Caco-2 (cell line): ENCODE data around the gene MTO1. TPM values are rescaled to one million over a fixed set of nuclear protein-coding genes. Genes with fewer than 3 reads are reported as not detected.

Source experiments
- BruUV-seq: library from RNA; stranded (reverse); fragments of 400-500 nt; replicated peaks from 2 replicates; lab custom pipeline; 2021; lab: Mats Ljungman, UMichigan
- CTCF ChIA-PET: fragments of 300-600 bp; sonication (Branson Sonifier 250); formaldehyde crosslinking; loops from one replicate; lab custom pipeline; 2022; ENCODE audit warnings: antibody characterized with exemption; lab: Charles Lee
- POLR2A ChIA-PET: fragments of 300-600 bp; sonication (Branson Sonifier 250); formaldehyde crosslinking; loops from one replicate; lab custom pipeline; 2022; ENCODE audit warnings: antibody characterized with exemption; lab: Charles Lee
- DNase-seq, 2 experiments: peaks; one replicate each; pipeline versions ENCODE4 v3.0.0 to v3.0.0-alpha.2; 2020 to 2022
- H3K27me3 ChIP-seq: replicated peaks from 2 replicates; pipeline ENCODE4 v1.6.0; 2011; ENCODE audit warnings: low read length; ENCODE audit not compliant: control insufficient read depth, insufficient read depth
- H3K36me3 ChIP-seq: 2 replicates; pipeline ENCODE4 v1.5.1; 2011; ENCODE audit warnings: low read length; ENCODE audit not compliant: control insufficient read depth, insufficient read depth
- H3K4me1 ChIP-seq: fragments of 250-450 bp; sonication (Bioruptor Pico); 2 replicates; pipeline ENCODE4 v1.5.1; 2020; ENCODE audit warnings: mild to moderate bottlenecking
- H3K4me3 ChIP-seq: 2 replicates; pipeline ENCODE4 v1.5.1; 2011; ENCODE audit warnings: low read depth, mild to moderate bottlenecking, control low read depth, low read length
- H3K9me3 ChIP-seq: fragments of 250-450 bp; sonication (Bioruptor Pico); 2 replicates; pipeline ENCODE4 v1.5.1; 2020; ENCODE audit warnings: mild to moderate bottlenecking, moderate library complexity
- H3K27ac Mint-ChIP-seq: one replicate; pipeline ENCODE4 v1.8.0; 2022; ENCODE audit warnings: mixed read lengths; ENCODE audit not compliant: unreplicated experiment
- H3K27me3 Mint-ChIP-seq: one replicate; pipeline ENCODE4 v1.8.0; 2022; ENCODE audit warnings: mixed read lengths; ENCODE audit not compliant: insufficient read depth, unreplicated experiment
- H3K36me3 Mint-ChIP-seq: one replicate; pipeline ENCODE4 v1.8.0; 2022; ENCODE audit warnings: mild to moderate bottlenecking, mixed read lengths; ENCODE audit not compliant: insufficient read depth, unreplicated experiment
- H3K4me1 Mint-ChIP-seq: one replicate; pipeline ENCODE4 v1.8.0; 2022; ENCODE audit warnings: low read depth, mixed read lengths; ENCODE audit not compliant: unreplicated experiment
- H3K4me3 Mint-ChIP-seq: one replicate; pipeline ENCODE4 v1.8.0; 2022; ENCODE audit warnings: mild to moderate bottlenecking, moderate library complexity, mixed read lengths; ENCODE audit not compliant: unreplicated experiment
- H3K9me3 Mint-ChIP-seq: one replicate; pipeline ENCODE4 v1.8.0; 2022; ENCODE audit warnings: mixed read lengths; ENCODE audit not compliant: unreplicated experiment
- intact Hi-C: fragments of 100-400 bp; cut with micrococcal nuclease; formaldehyde crosslinking; loops from one replicate; pipeline ENCODE4 v1.10.0; 2022; ENCODE audit not compliant: unreplicated experiment
- total RNA-seq: library from RNA; stranded (reverse); gene quantifications from 2 replicates; pipeline ENCODE4 v1.2.3, GENCODE V29; 2022
- TF ChIP-seq, protein P1 (sequence below), 2 experiments: fragments of 200-600 bp in 1 of 2; IDR thresholded peaks; 1 replicate in 1 of 2; 2 replicates in 1 of 2; pipeline versions ENCODE4 v1.5.1 to v1.8.0; 2011 to 2022; ENCODE audit warnings: antibody characterized with exemption in 1 of 2, control low read depth in 1 of 2, inconsistent platforms in 1 of 2, low read depth in 1 of 2, low read length in 1 of 2, mild to moderate bottlenecking in 1 of 2, moderate library complexity in 1 of 2; ENCODE audit not compliant: insufficient read depth in 1 of 2, severe bottlenecking in 1 of 2, unreplicated experiment in 1 of 2

Gene MTO1
- total RNA-seq, 1 experiment from 2014 or later = 28.7 TPM

DNA sequence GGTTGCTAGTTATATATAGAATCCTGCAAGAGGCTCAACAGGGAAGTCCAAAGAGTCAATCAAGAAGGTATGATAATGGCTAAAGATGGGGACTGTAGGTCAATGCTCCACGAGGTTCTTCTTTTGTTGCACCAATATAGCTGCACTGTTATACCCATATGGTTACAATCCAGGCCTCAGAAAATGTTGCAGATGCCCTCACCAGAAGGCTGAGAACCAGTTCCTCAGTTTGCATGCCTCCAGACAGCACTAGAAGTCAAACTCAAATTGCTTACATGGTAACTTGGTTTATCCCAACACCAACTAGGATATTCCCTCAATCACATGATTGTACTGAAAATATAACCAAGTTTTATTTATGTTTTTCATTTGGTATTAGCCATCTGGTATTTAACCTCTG lies 47.2 kb downstream of the MTO1 start:
- CTCF ChIA-PET = no interaction called here
- H3K36me3 ChIP-seq = no peaks in the 10 kb centered on the region
- intact Hi-C loops = no loop called here
- no peak overlapping the region for H3K4me3 ChIP-seq
- POLR2A ChIA-PET = no interaction called here
- Mint-ChIP-seq H3K4me3 (no peak overlapping the region), H3K9me3 (no peaks in the 10 kb centered on the region), H3K36me3 (peaks cover 68% of the 10 kb centered on the region), H3K27ac (no peak overlapping the region), H3K27me3 (no peaks in the 10 kb centered on the region), H3K4me1 (peaks cover 5% of the 10 kb centered on the region)
- DNase-seq = no peak
- BruUV-seq = no TSS peak
- H3K4me1 ChIP-seq = no peaks in the 10 kb centered on the region
- H3K27me3 ChIP-seq = no peaks in the 10 kb centered on the region
- TF ChIP-seq, protein P1, sequence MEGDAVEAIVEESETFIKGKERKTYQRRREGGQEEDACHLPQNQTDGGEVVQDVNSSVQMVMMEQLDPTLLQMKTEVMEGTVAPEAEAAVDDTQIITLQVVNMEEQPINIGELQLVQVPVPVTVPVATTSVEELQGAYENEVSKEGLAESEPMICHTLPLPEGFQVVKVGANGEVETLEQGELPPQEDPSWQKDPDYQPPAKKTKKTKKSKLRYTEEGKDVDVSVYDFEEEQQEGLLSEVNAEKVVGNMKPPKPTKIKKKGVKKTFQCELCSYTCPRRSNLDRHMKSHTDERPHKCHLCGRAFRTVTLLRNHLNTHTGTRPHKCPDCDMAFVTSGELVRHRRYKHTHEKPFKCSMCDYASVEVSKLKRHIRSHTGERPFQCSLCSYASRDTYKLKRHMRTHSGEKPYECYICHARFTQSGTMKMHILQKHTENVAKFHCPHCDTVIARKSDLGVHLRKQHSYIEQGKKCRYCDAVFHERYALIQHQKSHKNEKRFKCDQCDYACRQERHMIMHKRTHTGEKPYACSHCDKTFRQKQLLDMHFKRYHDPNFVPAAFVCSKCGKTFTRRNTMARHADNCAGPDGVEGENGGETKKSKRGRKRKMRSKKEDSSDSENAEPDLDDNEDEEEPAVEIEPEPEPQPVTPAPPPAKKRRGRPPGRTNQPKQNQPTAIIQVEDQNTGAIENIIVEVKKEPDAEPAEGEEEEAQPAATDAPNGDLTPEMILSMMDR (IDR thresholded peaks at IDR 0.05; ENCODE audit: insufficient read depth in 1 of 2, low read depth in 1 of 2, low read length in 1 of 2, severe bottlenecking in 1 of 2, unreplicated experiment in 1 of 2) = no peak
- peaks cover 3% of the 10 kb centered on the region; the same call in 1 of the 2 replicates for H3K9me3 ChIP-seq

DNA sequence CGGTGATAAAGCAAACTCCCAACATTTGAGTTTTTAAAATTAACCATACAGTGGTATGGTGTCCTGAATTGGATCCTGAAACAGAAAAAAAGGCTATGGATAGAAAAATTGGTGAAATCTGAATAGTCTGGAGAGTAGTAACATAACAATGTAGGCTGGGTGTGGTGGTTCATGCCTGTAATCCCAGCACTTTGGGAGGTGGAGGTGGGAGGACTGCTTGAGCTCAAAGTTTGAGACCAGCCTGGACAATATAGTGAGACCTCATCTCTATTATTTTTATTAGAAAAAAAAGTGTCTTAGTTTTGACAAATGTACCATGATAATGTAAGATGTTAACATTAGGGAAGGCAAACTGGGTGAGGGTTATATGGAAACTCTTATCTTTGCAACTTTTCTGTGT lies 48.3 kb downstream of the MTO1 start:
- Histone ChIP-seq H3K27me3 (no peaks in the 10 kb centered on the region), H3K4me1 (no peaks in the 10 kb centered on the region), H3K9me3 (peaks cover 3% of the 10 kb centered on the region; the same call in 1 of the 2 replicates), H3K4me3 (no peak overlapping the region), H3K36me3 (no peaks in the 10 kb centered on the region)
- Mint-ChIP-seq H3K9me3 (no peaks in the 10 kb centered on the region), H3K27me3 (no peaks in the 10 kb centered on the region), H3K4me3 (no peak overlapping the region), H3K4me1 (peaks cover 5% of the 10 kb centered on the region), H3K27ac (no peak overlapping the region), H3K36me3 (peaks cover 79% of the 10 kb centered on the region)
- intact Hi-C loops = no loop called here
- TF ChIP-seq, protein P1 (IDR thresholded peaks at IDR 0.05; ENCODE audit: insufficient read depth in 1 of 2, low read depth in 1 of 2, low read length in 1 of 2, severe bottlenecking in 1 of 2, unreplicated experiment in 1 of 2) = no peak
- DNase-seq = no peak
- no TSS peak for BruUV-seq
- CTCF ChIA-PET = no interaction called here
- POLR2A ChIA-PET = no interaction called here

DNA sequence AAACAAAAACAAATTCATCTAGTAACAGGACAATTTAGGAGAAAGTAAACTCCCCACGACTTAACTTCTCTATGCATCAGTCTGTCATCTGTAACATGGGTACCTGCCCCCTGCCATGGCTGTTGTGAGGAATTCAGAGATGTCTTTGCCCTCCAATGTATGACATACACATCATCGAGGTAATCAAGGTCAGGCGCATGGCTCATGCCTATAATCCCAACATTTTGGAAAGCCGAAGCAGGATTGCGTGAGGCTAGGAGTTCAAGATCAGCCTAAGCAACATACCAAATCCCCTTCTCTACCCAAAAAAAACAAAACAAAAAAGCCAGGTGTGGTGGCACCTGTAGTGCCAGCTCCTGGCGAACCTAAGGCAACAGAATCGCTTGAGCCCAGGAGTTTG lies 50.3 kb downstream of the MTO1 start:
- H3K36me3 Mint-ChIP-seq = peaks cover 83% of the 10 kb centered on the region
- intact Hi-C loops = no loop called here
- peaks cover 5% of the 10 kb centered on the region for H3K4me1 Mint-ChIP-seq
- ChIA-PET POLR2A (no interaction called here), CTCF (no interaction called here)
- Histone ChIP-seq H3K36me3 (peaks cover 5% of the 10 kb centered on the region; the same call in 1 of the 2 replicates), H3K4me1 (no peaks in the 10 kb centered on the region), H3K27me3 (no peaks in the 10 kb centered on the region), H3K9me3 (no peaks in the 10 kb centered on the region), H3K4me3 (no peak overlapping the region)
- no peak for DNase-seq
- no peak overlapping the region for H3K27ac Mint-ChIP-seq
- TF ChIP-seq, protein P1 (IDR thresholded peaks at IDR 0.05; ENCODE audit: insufficient read depth in 1 of 2, low read depth in 1 of 2, low read length in 1 of 2, severe bottlenecking in 1 of 2, unreplicated experiment in 1 of 2) = no peak
- BruUV-seq = no TSS peak
- no peak overlapping the region for H3K4me3 Mint-ChIP-seq
- no peaks in the 10 kb centered on the region for H3K9me3 Mint-ChIP-seq
- no peaks in the 10 kb centered on the region for H3K27me3 Mint-ChIP-seq
